Measurements from ENCODE around the gene GNAL.

Gene GNAL

DNA sequence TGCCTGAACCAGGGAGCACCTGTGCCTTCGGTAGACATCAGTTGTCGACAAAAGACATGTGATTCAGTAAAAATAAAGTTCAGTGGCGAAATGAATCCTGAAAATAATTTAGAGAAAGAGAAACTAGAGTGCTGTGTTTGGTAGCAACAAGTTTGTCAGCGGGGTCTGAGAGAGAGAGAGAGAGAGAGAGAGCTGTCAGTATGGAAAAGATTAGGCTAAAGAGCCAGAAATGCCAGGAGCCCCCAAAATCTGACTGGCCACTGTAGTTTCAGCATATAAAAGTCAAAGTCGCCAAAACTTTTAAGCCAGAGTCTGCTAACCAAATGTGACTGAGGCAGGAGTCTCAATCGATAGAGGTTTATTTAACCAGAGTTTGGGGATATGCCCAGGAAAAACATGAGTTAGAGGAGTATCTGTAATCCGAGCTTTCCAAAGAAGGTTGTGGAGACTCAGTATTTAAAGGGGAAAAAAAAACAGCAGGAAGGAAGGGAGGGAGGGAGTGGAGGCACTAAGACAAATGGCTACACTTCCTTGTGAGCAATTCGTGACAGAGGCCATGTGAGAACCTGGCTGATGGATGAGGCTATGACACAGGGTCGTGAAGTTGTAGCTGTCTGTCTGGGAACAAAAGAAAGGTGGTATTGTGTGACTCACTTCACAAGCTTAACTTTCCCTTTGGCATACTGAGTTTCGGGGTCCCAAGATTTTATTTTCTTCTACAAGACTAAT lies 20.5 kb upstream of the GNAL start:
- H3K4me3 ChIP-seq (ENCODE audit: low read depth, low read length): no peak overlapping the region
- TF ChIP-seq, protein P1, sequence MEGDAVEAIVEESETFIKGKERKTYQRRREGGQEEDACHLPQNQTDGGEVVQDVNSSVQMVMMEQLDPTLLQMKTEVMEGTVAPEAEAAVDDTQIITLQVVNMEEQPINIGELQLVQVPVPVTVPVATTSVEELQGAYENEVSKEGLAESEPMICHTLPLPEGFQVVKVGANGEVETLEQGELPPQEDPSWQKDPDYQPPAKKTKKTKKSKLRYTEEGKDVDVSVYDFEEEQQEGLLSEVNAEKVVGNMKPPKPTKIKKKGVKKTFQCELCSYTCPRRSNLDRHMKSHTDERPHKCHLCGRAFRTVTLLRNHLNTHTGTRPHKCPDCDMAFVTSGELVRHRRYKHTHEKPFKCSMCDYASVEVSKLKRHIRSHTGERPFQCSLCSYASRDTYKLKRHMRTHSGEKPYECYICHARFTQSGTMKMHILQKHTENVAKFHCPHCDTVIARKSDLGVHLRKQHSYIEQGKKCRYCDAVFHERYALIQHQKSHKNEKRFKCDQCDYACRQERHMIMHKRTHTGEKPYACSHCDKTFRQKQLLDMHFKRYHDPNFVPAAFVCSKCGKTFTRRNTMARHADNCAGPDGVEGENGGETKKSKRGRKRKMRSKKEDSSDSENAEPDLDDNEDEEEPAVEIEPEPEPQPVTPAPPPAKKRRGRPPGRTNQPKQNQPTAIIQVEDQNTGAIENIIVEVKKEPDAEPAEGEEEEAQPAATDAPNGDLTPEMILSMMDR (IDR thresholded peaks at IDR 0.05; ENCODE audit: borderline replicate concordance, insufficient read depth, low read depth, low read length): no peak

DNA sequence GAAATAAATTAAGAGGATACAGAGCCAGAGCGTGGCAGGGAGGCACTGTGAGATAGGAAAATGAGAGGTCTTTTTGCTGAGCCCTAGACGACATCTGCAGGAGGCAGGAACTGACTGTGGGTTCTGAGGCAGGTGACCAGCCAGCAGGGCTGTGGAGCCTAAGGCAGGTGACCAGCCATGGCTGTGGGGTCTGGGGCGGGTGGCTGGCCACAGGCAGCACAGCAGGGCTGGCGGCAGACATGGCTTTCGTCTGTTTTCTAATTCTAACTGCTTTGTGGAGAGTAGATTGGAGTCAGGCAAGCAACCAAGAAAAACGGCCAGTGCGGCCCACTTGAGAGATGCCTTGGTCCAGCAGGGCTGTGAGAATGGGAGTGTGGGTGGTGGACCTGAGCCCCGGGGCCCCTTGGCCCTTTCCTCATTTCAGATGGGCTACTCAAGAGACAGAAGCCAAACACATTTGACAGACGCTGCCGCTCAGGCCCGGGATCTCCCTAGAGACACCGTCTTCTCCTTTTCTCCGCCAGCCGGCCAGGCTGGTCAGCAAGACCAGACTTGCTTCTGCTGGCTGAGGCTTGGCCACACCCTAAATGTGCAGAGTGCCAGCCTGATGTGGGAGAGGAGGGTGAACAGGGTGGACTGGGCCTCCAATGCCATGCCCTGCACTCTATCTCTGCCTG lies 19.7 kb upstream of the GNAL start:
- H3K4me3 ChIP-seq (ENCODE audit: low read depth, low read length): no peak overlapping the region
- TF ChIP-seq, protein P1 (IDR thresholded peaks at IDR 0.05; ENCODE audit: borderline replicate concordance, insufficient read depth, low read depth, low read length): no peak

DNA sequence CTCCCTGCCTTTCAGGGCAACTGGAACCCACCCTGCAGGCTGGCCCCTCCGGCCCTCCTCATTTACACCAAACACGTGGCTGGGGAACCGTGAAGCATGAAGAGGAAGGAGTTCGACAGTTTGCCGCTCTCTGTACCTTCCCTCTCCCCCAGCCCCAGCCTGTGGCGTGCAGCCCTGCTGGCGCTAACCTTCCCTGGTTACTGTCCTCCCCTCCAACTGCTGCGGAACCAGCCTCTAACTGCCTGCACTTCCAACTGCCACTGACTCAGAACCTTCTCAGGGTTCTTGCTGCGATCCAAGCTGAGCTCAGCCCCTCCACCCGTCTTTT lies 19.2 kb upstream of the GNAL start:
- TF ChIP-seq, protein P1 (IDR thresholded peaks at IDR 0.05; ENCODE audit: borderline replicate concordance, insufficient read depth, low read depth, low read length): no peak
- no peak overlapping the region for H3K4me3 ChIP-seq (ENCODE audit: low read depth, low read length)

DNA sequence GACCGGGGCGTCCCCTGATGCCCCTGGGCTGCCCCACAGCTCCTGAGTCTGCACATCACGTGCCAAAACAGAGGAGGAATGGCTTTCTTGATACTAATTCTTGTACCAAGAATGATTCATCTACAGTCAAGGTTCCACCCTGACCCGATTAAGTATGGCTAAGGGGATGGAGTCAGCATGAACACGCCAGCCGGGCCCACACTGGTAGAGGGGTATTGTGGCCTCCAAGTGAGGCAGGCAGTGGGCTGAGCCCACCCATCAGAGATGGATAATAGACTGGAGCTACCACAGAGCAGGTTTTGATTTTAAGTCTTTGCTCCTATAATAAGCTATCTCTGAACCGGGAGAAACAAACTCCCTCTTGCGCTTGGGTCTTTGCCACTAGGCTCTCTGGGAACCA lies 17.9 kb upstream of the GNAL start:
- H3K4me3 ChIP-seq (ENCODE audit: low read depth, low read length): no peak overlapping the region
- TF ChIP-seq, protein P1 (IDR thresholded peaks at IDR 0.05; ENCODE audit: borderline replicate concordance, insufficient read depth, low read depth, low read length): no peak

DNA sequence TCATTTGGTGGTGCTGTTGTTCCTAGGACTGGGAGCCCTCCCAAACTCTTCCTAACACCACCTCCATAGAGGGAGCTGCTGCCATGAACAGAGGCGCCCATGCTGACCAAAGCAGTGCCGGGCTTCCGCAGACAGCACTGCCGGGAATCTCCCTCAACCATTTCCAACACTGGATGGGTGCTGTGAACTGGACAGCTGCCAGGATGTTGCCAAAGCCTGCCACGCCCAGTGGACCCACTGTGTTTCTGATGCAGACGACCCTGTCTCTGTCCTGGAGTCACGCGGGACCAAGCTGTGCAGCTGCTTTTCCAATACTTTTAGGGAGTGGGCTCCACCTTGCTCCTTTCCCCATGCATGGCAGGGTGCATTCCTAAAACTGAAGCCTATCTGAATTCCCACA lies 16.9 kb upstream of the GNAL start:
- no peak overlapping the region for H3K4me3 ChIP-seq (ENCODE audit: low read depth, low read length)

DNA sequence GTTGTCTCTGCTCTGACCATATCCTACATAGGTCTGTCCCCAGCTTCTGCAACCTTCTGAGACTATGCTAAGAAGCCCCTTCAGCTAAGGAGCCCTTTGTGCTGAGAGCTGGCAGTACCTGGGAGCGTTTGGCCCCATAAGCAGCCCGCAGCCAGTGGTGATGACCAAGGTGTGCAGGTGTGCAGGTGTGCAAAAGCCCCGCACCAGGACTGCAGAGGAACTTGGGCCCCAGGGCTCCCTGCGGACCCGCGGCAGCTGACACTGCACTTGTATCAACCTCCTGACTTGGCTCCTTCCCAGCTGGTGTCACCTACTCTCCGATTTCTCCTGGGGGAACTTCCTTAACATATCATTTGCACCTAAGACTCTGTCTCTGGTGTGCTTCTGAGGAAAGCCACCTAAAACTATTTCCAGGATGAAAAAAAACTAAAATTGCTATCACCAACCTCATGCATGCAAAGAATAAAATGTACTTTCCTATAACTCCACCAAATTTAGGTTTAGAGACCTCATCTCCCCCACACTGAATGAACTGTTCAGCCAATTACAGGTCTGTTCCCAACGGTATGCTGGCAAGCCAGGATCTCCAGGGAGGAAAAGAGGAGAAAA lies 16.1 kb upstream of the GNAL start:
- H3K4me3 ChIP-seq (ENCODE audit: low read depth, low read length): no peak overlapping the region
- TF ChIP-seq, protein P1 (IDR thresholded peaks at IDR 0.05; ENCODE audit: borderline replicate concordance, insufficient read depth, low read depth, low read length): no peak

More for the DNA sequence above, 16.9 kb upstream of the GNAL start:
- TF ChIP-seq, protein P1 (IDR thresholded peaks at IDR 0.05; ENCODE audit: borderline replicate concordance, insufficient read depth, low read depth, low read length): no peak
